GM19467 (cell line): ENCODE results near the gene DAGLB.
"Not testable (repeated sequence)": the region's sequence is repeated elsewhere in the genome, so short reads cannot be mapped to it uniquely, and the experiment has no call there.

Experiments used
- ATAC-seq: cut with Tn5 transposase; IDR thresholded peaks from one replicate; pipeline ENCODE4 v1.9.1; 2021; ENCODE audit warnings: mild to moderate bottlenecking, moderate library complexity; ENCODE audit not compliant: unreplicated experiment

Gene DAGLB

GRCh38 chr7:6447581-6448199, at the start of gene DAGLB:
DAGLB (minus strand) TSS chr7:6447954; CDS start chr7:6447842, 112 bp downstream.
- peak; percentile 73 for ATAC-seq

GRCh38 chr7:6497637-6497905, 49.8 kb upstream of the DAGLB start:
- ATAC-seq, result no peak

- no peak for ATAC-seq
Observed at GRCh38 chr7:6496842-6497636, 49.3 kb upstream of the DAGLB start.

GRCh38 chr7:6495597-6496262, 48.0 kb upstream of the DAGLB start:
- no peak for ATAC-seq

- ATAC-seq, result no peak
Observed at GRCh38 chr7:6494365-6494764, 46.6 kb upstream of the DAGLB start.

- no peak for ATAC-seq
Observed at GRCh38 chr7:6491194-6491593, 43.4 kb upstream of the DAGLB start.

- no peak for ATAC-seq
Observed at GRCh38 chr7:6489612-6490011, 41.9 kb upstream of the DAGLB start.

- no peak for ATAC-seq
Observed at GRCh38 chr7:6487184-6487545, 39.4 kb upstream of the DAGLB start.

GRCh38 chr7:6486438-6487183, 38.9 kb upstream of the DAGLB start:
- ATAC-seq, result no peak

- ATAC-seq, result no peak
Observed at GRCh38 chr7:6482743-6483119, 35.0 kb upstream of the DAGLB start.

- no peak for ATAC-seq
Observed at GRCh38 chr7:6482307-6482706, 34.6 kb upstream of the DAGLB start.

- no peak for ATAC-seq
Observed at GRCh38 chr7:6481445-6481844, 33.7 kb upstream of the DAGLB start.

GRCh38 chr7:6480323-6480660, 32.5 kb upstream of the DAGLB start:
- no peak for ATAC-seq

GRCh38 chr7:6479067-6479466, 31.3 kb upstream of the DAGLB start:
- ATAC-seq, result no peak

GRCh38 chr7:6478186-6478585, 30.4 kb upstream of the DAGLB start:
- no peak for ATAC-seq

GRCh38 chr7:6477318-6477660, 29.5 kb upstream of the DAGLB start:
- no peak for ATAC-seq

GRCh38 chr7:6476596-6477317, 29.0 kb upstream of the DAGLB start:
- no peak for ATAC-seq

- no peak for ATAC-seq
Observed at GRCh38 chr7:6475433-6476186, 27.9 kb upstream of the DAGLB start.

GRCh38 chr7:6465862-6466261, 18.1 kb upstream of the DAGLB start:
- ATAC-seq, result no peak

GRCh38 chr7:6463609-6464008, 15.9 kb upstream of the DAGLB start:
- ATAC-seq, result not testable (repeated sequence)
